Erythroblast (primary cell): ENCODE data around the gene CBLB.

Source experiments
- DNase-seq, 2 experiments: peaks; one replicate each; lab custom pipeline; 2025; lab: John Stamatoyannopoulos, UW
- GATA1 ChIP-seq: IDR thresholded peaks from 2 replicates; pipeline ENCODE4 v1.6.1; 2011; ENCODE audit warnings: low read depth, mild to moderate bottlenecking, control low read depth, low read length, moderate library complexity
- POLR2A ChIP-seq: IDR thresholded peaks from 2 replicates; pipeline ENCODE4 v1.6.1; 2011; ENCODE audit warnings: mild to moderate bottlenecking, low read length

CBLB gene

GRCh38 chr3:105787453-105787852 is 81.4 kb downstream of the CBLB start:
- no peak for DNase-seq
- no peak for TF ChIP-seq GATA1
- no peak for TF ChIP-seq POLR2A

GRCh38 chr3:105786990-105787389 is 81.8 kb downstream of the CBLB start:
- no peak for DNase-seq
- TF ChIP-seq POLR2A = no peak
- no peak for TF ChIP-seq GATA1

GRCh38 chr3:105786241-105786640 is 82.6 kb downstream of the CBLB start:
- TF ChIP-seq GATA1 (no peak), POLR2A (no peak)
- DNase-seq = no peak

- no peak for TF ChIP-seq GATA1
- no peak for TF ChIP-seq POLR2A
- no peak for DNase-seq
These were observed 83.0 kb downstream of the CBLB start for GRCh38 chr3:105785803-105786202.

GRCh38 chr3:105783631-105784030 is 85.2 kb downstream of the CBLB start:
- TF ChIP-seq POLR2A (no peak), GATA1 (no peak)
- DNase-seq = no peak

GRCh38 chr3:105781871-105782270 is 86.9 kb downstream of the CBLB start:
- no peak for DNase-seq
- TF ChIP-seq POLR2A (no peak), GATA1 (no peak)

GRCh38 chr3:105780107-105780506 is 88.7 kb downstream of the CBLB start:
- no peak for TF ChIP-seq GATA1
- no peak for TF ChIP-seq POLR2A
- no peak for DNase-seq

- no peak for DNase-seq
- TF ChIP-seq POLR2A (no peak), GATA1 (no peak)
These were observed 93.4 kb downstream of the CBLB start for GRCh38 chr3:105775368-105775767.

GRCh38 chr3:105774444-105775180 is 94.2 kb downstream of the CBLB start:
- no peak for DNase-seq
- TF ChIP-seq POLR2A (no peak), GATA1 (no peak)

- no peak for DNase-seq
- no peak for TF ChIP-seq POLR2A
- no peak for TF ChIP-seq GATA1
These were observed 95.5 kb downstream of the CBLB start for GRCh38 chr3:105773291-105773690.

- TF ChIP-seq GATA1 (no peak), POLR2A (no peak)
- DNase-seq = no peak
These were observed 96.2 kb downstream of the CBLB start for GRCh38 chr3:105772635-105773034.

- no peak for TF ChIP-seq GATA1
- no peak for TF ChIP-seq POLR2A
- no peak for DNase-seq
These were observed 97.4 kb downstream of the CBLB start for GRCh38 chr3:105771392-105771791.

- TF ChIP-seq GATA1 (no peak), POLR2A (no peak)
- no peak for DNase-seq
These were observed 98.4 kb downstream of the CBLB start for GRCh38 chr3:105770410-105770809.

- TF ChIP-seq POLR2A (no peak), GATA1 (no peak)
- DNase-seq = no peak
These were observed 101.0 kb downstream of the CBLB start for GRCh38 chr3:105767776-105768175.

GRCh38 chr3:105767216-105767615 is 101.6 kb downstream of the CBLB start:
- DNase-seq = no peak
- TF ChIP-seq GATA1 = no peak
- TF ChIP-seq POLR2A = no peak

GRCh38 chr3:105765308-105765639 is 103.5 kb downstream of the CBLB start:
- TF ChIP-seq POLR2A = no peak
- no peak for TF ChIP-seq GATA1
- no peak for DNase-seq
